Thoracic aorta endothelial cell (primary cell): ENCODE measurements around the gene OTUB2. TPM values are rescaled to one million over a fixed set of nuclear protein-coding genes. Genes with fewer than 3 reads are reported as not detected.

ENCODE experiments used
- total RNA-seq: library from RNA; depleted of rRNA; stranded (reverse); fragments of >200 nt; gene quantifications from 2 replicates; pipeline ENCODE4 v1.2.3, GENCODE V29; 2012

The OTUB2 gene
- total RNA-seq: 0.93 and 1.8 TPM in 2 replicates

DNA sequence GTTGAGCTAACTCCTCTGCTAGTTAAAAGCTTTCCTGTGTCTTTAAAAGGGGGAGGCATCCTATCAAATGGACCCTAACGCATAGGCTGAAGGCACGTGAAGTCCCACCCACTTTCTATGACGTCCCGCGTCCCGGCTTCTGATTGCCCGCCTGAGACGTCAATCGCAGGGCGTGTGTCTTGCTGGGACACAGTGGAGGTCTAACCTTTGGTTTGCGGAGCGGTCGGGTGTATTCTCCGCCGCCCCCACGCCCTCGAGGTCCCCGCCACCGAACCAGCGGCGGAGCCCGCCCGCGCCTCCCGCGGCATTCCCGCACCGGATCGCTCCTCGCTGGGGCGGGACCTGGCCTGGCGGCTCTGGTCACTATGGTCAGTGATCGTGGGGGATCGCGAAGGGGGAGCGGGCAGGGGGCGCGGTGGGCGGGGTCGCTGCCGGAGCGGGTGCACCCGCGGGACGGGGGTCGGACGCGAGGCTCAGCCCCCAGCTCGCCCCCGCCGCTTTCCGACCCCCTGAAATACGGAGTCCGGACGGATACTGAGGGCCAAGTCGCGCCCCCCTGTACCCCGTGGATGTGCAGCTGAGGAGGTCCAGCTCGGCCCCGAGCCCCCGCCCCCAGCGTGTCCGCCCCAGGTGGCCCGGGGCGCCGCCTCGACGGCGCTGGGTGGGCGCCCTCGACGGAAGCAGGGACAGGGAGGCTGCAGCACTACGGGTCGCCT, at the start of gene OTUB2:
Gene OTUB2, plus strand, starts transcription at position 168 of the 716 bp plus-strand sequence. Its CDS starts 198 bp downstream, at position 366.

DNA sequence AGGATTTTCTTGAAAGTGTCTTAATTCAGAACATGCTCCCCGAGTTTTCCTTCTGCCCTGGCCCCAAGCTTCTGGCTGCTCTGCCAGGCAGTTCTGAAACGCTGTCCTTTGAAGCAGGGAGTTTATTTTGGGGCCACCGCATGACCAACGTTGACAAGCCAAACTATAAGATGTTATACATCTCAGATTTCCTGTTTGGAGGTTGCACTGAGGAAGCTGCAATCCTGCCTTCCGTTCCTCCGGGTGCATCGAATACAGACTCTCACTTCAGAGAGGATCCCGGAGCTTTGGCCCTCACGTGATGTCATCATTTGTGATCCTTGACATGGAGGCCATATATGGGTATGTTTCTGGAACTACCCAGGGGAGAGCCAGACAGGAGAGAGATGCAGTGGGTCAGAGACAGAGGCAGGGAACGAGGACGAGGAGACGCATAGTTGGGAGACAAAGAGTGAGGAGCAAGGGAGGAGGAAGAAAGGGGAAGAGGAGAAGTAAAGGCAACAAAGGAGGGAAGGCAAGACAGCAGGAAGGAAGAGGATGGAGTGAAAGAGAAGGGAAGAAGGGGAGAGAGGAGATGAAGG, 49.6 kb upstream of the OTUB2 start, which contains the start of gene ASB2:
Gene ASB2, minus strand, starts transcription at position 94 of the 581 bp plus-strand sequence. CDS start 12,031 bp downstream, outside the sequence.

DNA sequence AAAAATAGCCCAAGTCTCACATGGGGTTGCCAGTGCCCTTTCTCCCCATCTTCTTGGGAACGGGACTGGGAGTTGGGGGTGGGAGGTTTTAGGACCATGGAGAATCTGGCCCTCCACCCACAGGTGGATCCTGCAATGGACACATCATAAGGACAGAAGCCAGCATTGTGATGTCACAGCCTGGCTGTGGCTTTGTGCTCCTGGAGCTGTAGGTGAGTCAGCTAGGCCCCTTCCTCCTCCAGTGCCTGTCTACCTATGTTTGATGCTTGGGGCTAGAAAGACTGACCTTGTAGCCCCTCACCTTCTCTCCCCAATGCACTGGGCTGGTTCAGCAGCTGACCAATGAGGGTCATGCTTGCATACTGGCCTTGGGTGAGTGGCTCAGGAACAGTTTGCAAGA, 29.1 kb upstream of the OTUB2 start, which contains the start of gene CCDC197:
Gene CCDC197, plus strand, starts transcription at position 220 of the 400 bp plus-strand sequence. CDS start 831 bp downstream, outside the sequence.

DNA sequence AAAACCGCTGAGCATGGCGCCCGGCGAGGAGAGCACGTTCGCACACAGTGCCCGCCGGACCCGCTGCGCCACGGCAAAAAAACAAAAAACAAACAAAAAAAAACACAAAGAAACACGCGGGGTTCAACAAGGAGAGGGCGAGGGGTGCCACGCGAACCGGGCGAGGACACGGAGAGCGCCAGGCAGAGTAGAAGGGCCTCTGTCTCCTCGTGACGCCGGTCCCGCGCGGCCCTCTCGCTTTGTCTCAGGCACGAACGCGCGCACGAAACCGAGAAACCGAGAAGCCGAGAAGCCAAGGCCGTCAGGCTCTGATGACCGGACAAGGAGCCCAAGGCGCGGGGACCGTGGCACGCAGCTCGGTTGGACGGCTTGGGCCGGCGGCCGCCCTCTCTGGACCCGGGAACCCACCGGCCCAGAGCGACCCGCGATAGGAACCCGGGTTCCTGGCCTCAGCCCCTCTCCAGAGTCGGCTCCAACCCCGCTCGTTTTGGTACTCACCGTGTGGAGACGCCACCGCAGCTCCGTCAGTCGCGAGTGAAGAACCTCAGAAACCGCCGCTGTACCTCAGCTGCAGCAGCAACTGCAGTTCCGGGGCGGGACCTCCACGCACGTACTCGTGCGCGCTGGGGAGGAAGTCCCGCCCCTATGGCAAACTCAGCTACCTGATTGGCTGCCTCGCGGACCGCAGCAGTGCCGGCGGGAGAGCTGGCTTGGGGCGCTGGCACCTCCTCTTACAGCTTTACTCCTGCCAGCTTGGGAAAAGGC, 54.7 kb downstream of the OTUB2 start, which contains the start of the genes DDX24 and IFI27L1:
Gene DDX24, minus strand, starts transcription at position 582 of the 765 bp plus-strand sequence. CDS start 1,460 bp downstream, outside the sequence.
Gene IFI27L1, plus strand, starts transcription at position 690 of the 765 bp plus-strand sequence. CDS start 15,628 bp downstream, outside the sequence.

Other genes starting within 250 kb of the OTUB2 start
- gene PRIMA1, start 237.9 kb upstream of the OTUB2 start, total RNA-seq: not detected in 2 replicates
- not detected in 2 replicates for gene FAM181A, start 99.0 kb upstream of the OTUB2 start, total RNA-seq
- gene ASB2, start 49.8 kb upstream of the OTUB2 start, total RNA-seq: not detected in 2 replicates
- gene CCDC197, start 29.0 kb upstream of the OTUB2 start, total RNA-seq: not detected in 2 replicates
- 136 and 145 TPM in 2 replicates for gene DDX24, start 54.9 kb downstream of the OTUB2 start, total RNA-seq
- 9.3 TPM in 2 replicates for gene IFI27L1, start 55.0 kb downstream of the OTUB2 start, total RNA-seq
- 294 and 346 TPM in 2 replicates for gene IFI27, start 84.4 kb downstream of the OTUB2 start, total RNA-seq
- 28.2 and 35.5 TPM in 2 replicates for gene IFI27L2, start 103.3 kb downstream of the OTUB2 start, total RNA-seq
- gene PPP4R4, start 148.0 kb downstream of the OTUB2 start, total RNA-seq: under 0.01 TPM in 2 replicates